ENCODE data around the gene C1QTNF5. TPM values are rescaled to one million over a fixed set of nuclear protein-coding genes. Genes with fewer than 3 reads are reported as not detected.

C1QTNF5 gene
- total RNA-seq, 1 experiment from 2014 or later: 0.33 TPM

DNA sequence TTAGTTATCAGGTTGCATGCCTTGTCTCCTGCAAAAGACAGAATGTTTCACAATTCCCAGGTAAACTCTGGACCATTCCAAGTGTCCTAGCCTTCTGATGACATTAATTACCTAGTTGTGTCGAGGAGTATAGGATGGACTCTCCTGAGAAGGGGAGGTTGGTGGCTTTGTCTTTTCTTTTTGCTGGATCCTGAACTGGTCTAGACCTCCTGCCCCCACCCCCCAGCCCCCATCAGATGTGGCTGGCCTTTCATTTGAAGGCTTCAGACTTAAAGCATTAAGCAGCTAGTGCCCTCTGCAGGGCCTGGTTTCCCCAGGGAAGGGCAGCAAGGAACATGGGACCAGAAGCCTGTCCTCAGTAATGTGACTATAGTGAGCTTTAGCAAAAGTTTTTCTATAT, 33.5 kb downstream of the C1QTNF5 start:
- H3K18ac ChIP-seq (ENCODE audit: insufficient read length, low read depth, low read length): no peak overlapping the region
- H3K79me2 ChIP-seq (ENCODE audit: insufficient read depth, low read length): no peaks in the 10 kb centered on the region
- peaks cover 5 to 64% (median 43%) of the 10 kb centered on the region in 3 experiments; a peak in 6 of 7 replicates for H3K36me3 Mint-ChIP-seq (ENCODE audit: insufficient read depth in 1 of 3, low read depth in 3 of 3)
- H4K20me1 ChIP-seq (ENCODE audit: control insufficient read depth, insufficient read depth, insufficient read length): no peaks in the 10 kb centered on the region
- peaks cover 10 to 18% of the 10 kb centered on the region in 2 experiments; a peak in 3 of 4 replicates for H3K4me1 Mint-ChIP-seq
- H3K9me3 Mint-ChIP-seq: no peaks in the 10 kb centered on the region
- no peaks in the 10 kb centered on the region for H3K4me1 ChIP-seq (ENCODE audit: insufficient read depth, low read length)
- no peak for DNase-seq
- no peaks in the 10 kb centered on the region for H3K9me3 ChIP-seq (ENCODE audit: control insufficient read depth, low read depth, low read length)
- H4K91ac ChIP-seq (ENCODE audit: insufficient read length, low read depth, low read length): no peak overlapping the region
- H2AFZ ChIP-seq (ENCODE audit: low read length): no peak overlapping the region
- no peak overlapping the region for H2AK5ac ChIP-seq (ENCODE audit: insufficient read length, low read length)
- H3K23ac ChIP-seq (ENCODE audit: insufficient read length, low read depth, low read length): no peak overlapping the region
- H3K14ac ChIP-seq (ENCODE audit: insufficient read depth, low read length): no peak overlapping the region
- H4K5ac ChIP-seq (ENCODE audit: insufficient read length, low read depth, low read length): no peak overlapping the region
- H3K9ac ChIP-seq (ENCODE audit: extremely low read depth, insufficient read length, low read length): no peak overlapping the region
- TF ChIP-seq, protein P1, sequence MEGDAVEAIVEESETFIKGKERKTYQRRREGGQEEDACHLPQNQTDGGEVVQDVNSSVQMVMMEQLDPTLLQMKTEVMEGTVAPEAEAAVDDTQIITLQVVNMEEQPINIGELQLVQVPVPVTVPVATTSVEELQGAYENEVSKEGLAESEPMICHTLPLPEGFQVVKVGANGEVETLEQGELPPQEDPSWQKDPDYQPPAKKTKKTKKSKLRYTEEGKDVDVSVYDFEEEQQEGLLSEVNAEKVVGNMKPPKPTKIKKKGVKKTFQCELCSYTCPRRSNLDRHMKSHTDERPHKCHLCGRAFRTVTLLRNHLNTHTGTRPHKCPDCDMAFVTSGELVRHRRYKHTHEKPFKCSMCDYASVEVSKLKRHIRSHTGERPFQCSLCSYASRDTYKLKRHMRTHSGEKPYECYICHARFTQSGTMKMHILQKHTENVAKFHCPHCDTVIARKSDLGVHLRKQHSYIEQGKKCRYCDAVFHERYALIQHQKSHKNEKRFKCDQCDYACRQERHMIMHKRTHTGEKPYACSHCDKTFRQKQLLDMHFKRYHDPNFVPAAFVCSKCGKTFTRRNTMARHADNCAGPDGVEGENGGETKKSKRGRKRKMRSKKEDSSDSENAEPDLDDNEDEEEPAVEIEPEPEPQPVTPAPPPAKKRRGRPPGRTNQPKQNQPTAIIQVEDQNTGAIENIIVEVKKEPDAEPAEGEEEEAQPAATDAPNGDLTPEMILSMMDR (conservative IDR thresholded peaks at IDR 0.05): peak; percentile 42; the same call in 2 of the 3 replicates
- H2BK120ac ChIP-seq (ENCODE audit: low read depth, low read length, poor library complexity, severe bottlenecking): no peak overlapping the region
- WGBS (ENCODE audit: extremely low coverage, insufficient read length, low lambda C conversion rate): no CpG with 5 or more reads among the region's 1 CpG
- H3K27me3 ChIP-seq (ENCODE audit: insufficient read depth, low read length): no peaks in the 10 kb centered on the region
- no peak overlapping the region; a peak in 1 of 7 replicates for H3K27ac Mint-ChIP-seq
- H3K27me3 Mint-ChIP-seq (ENCODE audit: low read depth): no peaks in the 10 kb centered on the region; the same call in 1 of the 2 replicates
- no peak overlapping the region for H3T11ph ChIP-seq (ENCODE audit: low read length)
- H3K56ac ChIP-seq (ENCODE audit: insufficient read length, low read depth, low read length): no peak overlapping the region
- no peak overlapping the region for H3K4me2 ChIP-seq (ENCODE audit: insufficient read depth, insufficient read length, low read length)
- no peak overlapping the region for H2BK15ac ChIP-seq (ENCODE audit: low read depth, low read length)
- H3K79me1 ChIP-seq (ENCODE audit: insufficient read depth, low read depth, low read length, poor library complexity, severe bottlenecking): no peaks in the 10 kb centered on the region
- H2BK20ac ChIP-seq (ENCODE audit: low read depth, low read length, poor library complexity, severe bottlenecking): no peak overlapping the region
- no peak overlapping the region for H2BK12ac ChIP-seq (ENCODE audit: insufficient read length, low read depth, low read length)
- H4K8ac ChIP-seq (replicated peaks; ENCODE audit: insufficient read length, low read depth, low read length): no peak overlapping the region
- no peaks in the 10 kb centered on the region for H3K23me2 ChIP-seq (ENCODE audit: insufficient read length, low read depth, low read length, poor library complexity, severe bottlenecking)
- H3K4me3 Mint-ChIP-seq: no peak overlapping the region
- no peak overlapping the region for H3K27ac ChIP-seq (ENCODE audit: insufficient read length, low read depth, low read length)
- no peak overlapping the region for H2BK5ac ChIP-seq (ENCODE audit: insufficient read length, low read length)
- H3K4ac ChIP-seq (ENCODE audit: low read depth, low read length): no peak overlapping the region

All from H9 (cell line).